GM12864 (cell line): Measurements from ENCODE around the gene CEACAM4.

ENCODE experiments used
- DNase-seq: peaks from one replicate; pipeline ENCODE4 v3.0.0-alpha.2; 2011; ENCODE audit warnings: low read depth
- H3K4me3 ChIP-seq: 2 replicates; pipeline ENCODE4 v1.5.1; 2011; ENCODE audit warnings: mild to moderate bottlenecking, low read depth, low read length, control low read depth
- CTCF ChIP-seq: IDR thresholded peaks from 2 replicates; pipeline ENCODE4 v1.5.1; 2011; ENCODE audit warnings: low read depth, mild to moderate bottlenecking, moderate library complexity, low read length, control low read depth, inconsistent platforms; ENCODE audit errors: missing control alignments

The CEACAM4 gene

GRCh38 chr19:41619018-41619556 lies 7.8 kb downstream of the CEACAM4 start:
- no peak for TF ChIP-seq CTCF
- no peak for DNase-seq
- H3K4me3 ChIP-seq = no peak overlapping the region

GRCh38 chr19:41617941-41618730 lies 8.7 kb downstream of the CEACAM4 start:
- no peak for TF ChIP-seq CTCF
- DNase-seq = no peak

GRCh38 chr19:41616792-41617621 lies 9.9 kb downstream of the CEACAM4 start:
- no peak for DNase-seq
- no peak for TF ChIP-seq CTCF
- H3K4me3 ChIP-seq = no peak overlapping the region

More at GRCh38 chr19:41617941-41618730, 8.7 kb downstream of the CEACAM4 start:
- no peak overlapping the region for H3K4me3 ChIP-seq

- no peak for DNase-seq
- no peak overlapping the region for H3K4me3 ChIP-seq
- TF ChIP-seq CTCF = no peak
Observed at GRCh38 chr19:41615207-41615606, 11.7 kb downstream of the CEACAM4 start.

- no peak overlapping the region for H3K4me3 ChIP-seq
- no peak for TF ChIP-seq CTCF
- DNase-seq = no peak
Observed at GRCh38 chr19:41612483-41612882, 14.4 kb downstream of the CEACAM4 start.

- no peak for TF ChIP-seq CTCF
- DNase-seq = no peak
- no peak overlapping the region for H3K4me3 ChIP-seq
Observed at GRCh38 chr19:41610789-41611188, 16.1 kb downstream of the CEACAM4 start.
